Measurements from ENCODE around the gene CRYBG2.
A peak's percentile ranks its signal among the peaks of the same experiment; 100 is the strongest.

- TF ChIP-seq CTCF (IDR thresholded peaks at IDR 0.05; ENCODE audit: borderline replicate concordance, extremely low read depth, low read length, poor library complexity, severe bottlenecking) (peak; percentile 7), EZH2 (IDR thresholded peaks at IDR 0.05; ENCODE audit: borderline replicate concordance, low read depth, low read length, severe bottlenecking) (no peak)
Measured at GRCh38 chr1:26287033-26287711, 66.8 kb downstream of the CRYBG2 start.
